PFSK-1 (cell line): ENCODE data around the gene TPPP.

Experiments used
- POLR2AphosphoS5 ChIP-seq: IDR thresholded peaks from 2 replicates; pipeline ENCODE4 v1.6.1; 2012; ENCODE audit warnings: low read depth, mild to moderate bottlenecking, control low read depth, low read length, moderate library complexity
- SIN3A ChIP-seq: IDR thresholded peaks from 2 replicates; pipeline ENCODE4 v1.6.1; 2012; ENCODE audit warnings: mild to moderate bottlenecking, low read length, moderate library complexity, borderline replicate concordance; ENCODE audit not compliant: insufficient read depth
- TF ChIP-seq, protein P1 (sequence below), 2 experiments: IDR thresholded peaks; 2 replicates each; pipeline versions ENCODE4 v1.6.1 to v1.8.0; 2011 to 2012; ENCODE audit warnings: low read depth in 2 of 2, low read length in 2 of 2, control low read depth in 1 of 2, inconsistent platforms in 1 of 2, mild to moderate bottlenecking in 1 of 2, moderate library complexity in 1 of 2; ENCODE audit not compliant: insufficient read depth in 1 of 2

- no peak for TF ChIP-seq POLR2AphosphoS5
- TF ChIP-seq SIN3A = no peak
- TF ChIP-seq, protein P1, sequence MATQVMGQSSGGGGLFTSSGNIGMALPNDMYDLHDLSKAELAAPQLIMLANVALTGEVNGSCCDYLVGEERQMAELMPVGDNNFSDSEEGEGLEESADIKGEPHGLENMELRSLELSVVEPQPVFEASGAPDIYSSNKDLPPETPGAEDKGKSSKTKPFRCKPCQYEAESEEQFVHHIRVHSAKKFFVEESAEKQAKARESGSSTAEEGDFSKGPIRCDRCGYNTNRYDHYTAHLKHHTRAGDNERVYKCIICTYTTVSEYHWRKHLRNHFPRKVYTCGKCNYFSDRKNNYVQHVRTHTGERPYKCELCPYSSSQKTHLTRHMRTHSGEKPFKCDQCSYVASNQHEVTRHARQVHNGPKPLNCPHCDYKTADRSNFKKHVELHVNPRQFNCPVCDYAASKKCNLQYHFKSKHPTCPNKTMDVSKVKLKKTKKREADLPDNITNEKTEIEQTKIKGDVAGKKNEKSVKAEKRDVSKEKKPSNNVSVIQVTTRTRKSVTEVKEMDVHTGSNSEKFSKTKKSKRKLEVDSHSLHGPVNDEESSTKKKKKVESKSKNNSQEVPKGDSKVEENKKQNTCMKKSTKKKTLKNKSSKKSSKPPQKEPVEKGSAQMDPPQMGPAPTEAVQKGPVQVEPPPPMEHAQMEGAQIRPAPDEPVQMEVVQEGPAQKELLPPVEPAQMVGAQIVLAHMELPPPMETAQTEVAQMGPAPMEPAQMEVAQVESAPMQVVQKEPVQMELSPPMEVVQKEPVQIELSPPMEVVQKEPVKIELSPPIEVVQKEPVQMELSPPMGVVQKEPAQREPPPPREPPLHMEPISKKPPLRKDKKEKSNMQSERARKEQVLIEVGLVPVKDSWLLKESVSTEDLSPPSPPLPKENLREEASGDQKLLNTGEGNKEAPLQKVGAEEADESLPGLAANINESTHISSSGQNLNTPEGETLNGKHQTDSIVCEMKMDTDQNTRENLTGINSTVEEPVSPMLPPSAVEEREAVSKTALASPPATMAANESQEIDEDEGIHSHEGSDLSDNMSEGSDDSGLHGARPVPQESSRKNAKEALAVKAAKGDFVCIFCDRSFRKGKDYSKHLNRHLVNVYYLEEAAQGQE (IDR thresholded peaks at IDR 0.05; ENCODE audit: insufficient read depth in 1 of 2, low read depth in 2 of 2, low read length in 2 of 2) = no peak
Measured at GRCh38 chr5:621341-621761, 71.8 kb downstream of the TPPP start.
